Sigmoid colon (tissue), 4 donors: ENCODE measurements around the gene CEP164.

ENCODE experiments used
- CTCF ChIP-seq, 4 experiments: fragments of 450-650 bp in 3 of 4; fragments of 200-600 bp in 1 of 4; IDR thresholded peaks; one replicate each; pipeline ENCODE4 v1.5.1; 2016 to 2019; ENCODE audit warnings: antibody characterized with exemption in 4 of 4, mild to moderate bottlenecking in 3 of 4, moderate library complexity in 2 of 4
- EP300 ChIP-seq, 4 donors: sonication (generic); formaldehyde crosslinking; IDR thresholded peaks; one replicate each; pipeline ENCODE4 v1.6.1; 2017; ENCODE audit warnings: antibody characterized with exemption in 4 of 4

DNA sequence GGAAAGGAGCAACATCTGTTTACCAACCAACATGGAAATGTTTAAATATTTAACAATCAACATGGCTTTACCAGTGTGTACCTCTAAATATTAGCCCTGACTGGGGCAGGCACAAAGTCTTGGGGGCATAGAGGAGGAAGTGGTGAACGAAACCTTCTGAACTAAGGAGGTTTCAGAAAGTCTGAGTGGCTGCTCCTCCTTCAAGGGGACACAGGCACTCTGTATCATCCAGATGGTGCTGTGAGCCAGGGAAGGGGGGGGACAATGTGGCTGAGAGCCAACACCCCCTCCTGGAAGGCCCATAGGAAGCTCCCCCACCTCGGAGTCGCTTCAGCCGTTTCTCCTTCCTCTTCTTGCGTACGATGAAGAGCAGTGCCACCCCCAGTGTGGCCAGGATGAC lies 107.7 kb downstream of the CEP164 start:
- TF ChIP-seq CTCF (IDR thresholded peaks at IDR 0.05) (no peak), EP300 (IDR thresholded peaks at IDR 0.05) (no peak)
